ACC112 (cell line): ENCODE measurements around the gene IRX4.
"Not testable (repeated sequence)": the region's sequence is repeated elsewhere in the genome, so short reads cannot be mapped to it uniquely, and the experiment has no call there.

Experiments used
- H2AFZ ChIP-seq: fragments of 200-600 bp; sonication (generic); one replicate; pipeline ENCODE4 v1.6.0; 2017; ENCODE audit warnings: antibody characterized with exemption, low read length; ENCODE audit not compliant: unreplicated experiment
- H3K27ac ChIP-seq: fragments of 200-600 bp; sonication (generic); 2 replicates; pipeline ENCODE4 v1.5.1; 2014; ENCODE audit warnings: low read depth, mild to moderate bottlenecking, antibody characterized with exemption, low read length, moderate library complexity
- H3K27me3 ChIP-seq: fragments of 200-600 bp; sonication (generic); 2 replicates; pipeline ENCODE4 v1.6.1; 2014; ENCODE audit warnings: mild to moderate bottlenecking, antibody characterized with exemption, low read length, moderate library complexity, mixed read lengths; ENCODE audit not compliant: insufficient read depth
- H3K36me3 ChIP-seq: fragments of 200-600 bp; sonication (generic); 2 replicates; pipeline ENCODE4 v1.6.1; 2016; ENCODE audit warnings: mild to moderate bottlenecking, antibody characterized with exemption, low read length, moderate library complexity, mixed read lengths; ENCODE audit not compliant: insufficient read depth
- H3K4me1 ChIP-seq: fragments of 200-600 bp; sonication (generic); one replicate; pipeline ENCODE4 v1.6.1; 2016; ENCODE audit warnings: low read length, mixed read lengths; ENCODE audit not compliant: insufficient read depth, unreplicated experiment, control insufficient read depth
- H3K4me3 ChIP-seq: fragments of 200-600 bp; sonication (generic); 2 replicates; pipeline ENCODE4 v1.5.1; 2014; ENCODE audit warnings: mild to moderate bottlenecking, low read depth, low read length
- H3K79me2 ChIP-seq: fragments of 200-600 bp; sonication (generic); one replicate; pipeline ENCODE4 v1.6.0; 2016; ENCODE audit warnings: low read length; ENCODE audit not compliant: control insufficient read depth, unreplicated experiment, insufficient read depth

IRX4 gene

DNA sequence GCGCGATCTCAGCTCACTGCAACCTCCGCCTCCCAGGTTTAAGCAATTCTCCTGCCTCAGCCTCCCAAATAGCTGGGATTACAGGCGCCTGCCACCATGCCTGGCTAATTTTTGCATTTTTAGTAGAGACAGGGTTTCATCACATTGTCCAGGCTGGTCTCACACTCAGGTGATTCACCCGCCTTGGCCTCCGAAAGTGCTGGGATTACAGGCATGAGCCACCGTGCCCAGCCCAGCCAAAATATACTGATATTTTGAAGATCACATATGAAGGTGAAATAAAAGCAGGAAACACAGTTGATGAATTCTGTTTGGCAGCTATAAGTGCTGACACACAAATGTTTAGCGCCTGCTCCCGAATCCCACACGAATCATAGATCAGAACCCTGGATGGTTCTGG, 39.0 kb downstream of the IRX4 start:
- H3K4me1 ChIP-seq, H2AFZ ChIP-seq, H3K79me2 ChIP-seq, H3K36me3 ChIP-seq, H3K27ac ChIP-seq, H3K4me3 ChIP-seq: not testable (repeated sequence)
- H3K27me3 ChIP-seq: peaks cover 65% of the 10 kb centered on the region

DNA sequence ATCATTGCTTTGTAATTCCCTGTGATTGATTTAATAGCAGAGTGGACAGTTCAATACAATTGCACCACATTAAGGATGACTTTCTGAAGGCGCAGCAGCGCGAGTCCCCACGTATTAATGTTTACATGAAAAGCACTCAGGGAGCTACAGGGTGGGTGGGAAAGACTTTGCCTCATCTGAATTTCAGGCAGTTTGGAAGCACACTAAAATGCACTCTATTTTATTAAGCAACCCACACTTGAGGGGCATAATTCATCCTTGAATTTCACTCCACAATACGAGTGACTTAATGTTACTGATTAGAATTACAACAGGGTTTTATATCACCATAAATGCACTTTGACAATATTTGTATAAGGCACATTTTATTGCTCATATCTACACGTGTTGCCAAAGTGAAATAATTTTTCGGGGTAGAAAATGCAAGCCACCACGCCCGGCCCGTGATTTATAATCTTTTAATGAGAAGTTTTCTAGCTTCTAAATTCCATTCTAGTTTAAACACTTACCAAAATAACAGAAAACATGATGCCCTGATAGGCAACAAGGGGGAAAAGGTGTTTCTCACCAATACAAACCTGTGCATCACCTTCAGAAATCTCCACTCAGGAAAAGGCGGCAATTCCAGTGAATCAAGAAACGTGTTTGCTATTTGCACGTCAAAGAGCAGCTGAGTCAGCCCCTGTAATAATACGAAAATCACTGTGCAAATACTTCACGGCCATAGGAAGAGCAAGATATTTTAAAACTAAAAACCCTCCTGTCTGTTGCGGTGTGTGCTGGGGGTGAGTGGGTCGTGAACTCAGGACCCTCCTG, 40.5 kb downstream of the IRX4 start:
- H3K36me3 ChIP-seq: no peaks in the 10 kb centered on the region
- no peak overlapping the region for H2AFZ ChIP-seq
- H3K27me3 ChIP-seq: peaks cover 61% of the 10 kb centered on the region
- H3K4me3 ChIP-seq: no peak overlapping the region
- H3K4me1 ChIP-seq: no peaks in the 10 kb centered on the region
- H3K27ac ChIP-seq: no peak overlapping the region
- no peaks in the 10 kb centered on the region for H3K79me2 ChIP-seq

DNA sequence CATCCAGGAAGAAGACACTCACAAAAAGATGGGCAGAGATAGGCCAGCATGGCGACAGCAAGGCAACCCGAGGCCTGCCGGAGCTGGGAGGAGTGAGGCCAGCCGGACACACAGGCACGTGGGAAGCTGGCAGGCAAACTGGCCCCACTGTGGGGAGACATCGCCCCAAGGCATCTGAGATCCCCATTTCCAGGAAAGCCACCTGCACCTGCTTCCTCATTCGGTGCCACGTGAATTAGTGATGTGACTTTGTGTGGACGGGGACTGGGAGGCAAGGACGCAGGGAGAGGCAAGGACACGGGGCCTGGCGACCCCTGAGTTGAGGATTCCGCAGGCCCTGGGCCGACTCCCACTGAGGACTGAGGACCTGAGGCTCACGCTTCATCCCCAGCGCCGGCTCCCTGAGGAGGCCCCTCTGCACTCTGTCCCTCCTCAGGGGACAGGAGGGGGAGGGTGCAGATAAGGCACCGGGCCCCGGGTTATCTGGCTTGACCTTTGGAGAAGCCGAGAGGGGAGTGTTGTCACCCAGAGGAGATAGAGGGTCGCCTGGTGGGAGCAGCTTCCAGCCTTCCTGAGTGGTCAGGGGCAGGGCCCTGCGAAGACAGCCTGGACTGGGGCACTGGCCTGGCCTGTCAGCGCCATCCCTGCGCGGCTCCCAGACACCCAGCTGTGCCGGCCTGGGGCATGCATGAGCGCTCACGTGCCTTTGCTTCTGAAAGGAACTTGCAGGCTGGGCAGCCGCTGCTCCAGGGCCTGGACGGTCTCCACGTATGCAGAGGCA, 41.8 kb downstream of the IRX4 start:
- H3K27me3 ChIP-seq: peaks cover 64% of the 10 kb centered on the region
- H3K27ac ChIP-seq: no peak overlapping the region
- H3K79me2 ChIP-seq: no peaks in the 10 kb centered on the region
- H3K36me3 ChIP-seq: no peaks in the 10 kb centered on the region
- no peaks in the 10 kb centered on the region for H3K4me1 ChIP-seq
- H2AFZ ChIP-seq: no peak overlapping the region
- no peak overlapping the region for H3K4me3 ChIP-seq

DNA sequence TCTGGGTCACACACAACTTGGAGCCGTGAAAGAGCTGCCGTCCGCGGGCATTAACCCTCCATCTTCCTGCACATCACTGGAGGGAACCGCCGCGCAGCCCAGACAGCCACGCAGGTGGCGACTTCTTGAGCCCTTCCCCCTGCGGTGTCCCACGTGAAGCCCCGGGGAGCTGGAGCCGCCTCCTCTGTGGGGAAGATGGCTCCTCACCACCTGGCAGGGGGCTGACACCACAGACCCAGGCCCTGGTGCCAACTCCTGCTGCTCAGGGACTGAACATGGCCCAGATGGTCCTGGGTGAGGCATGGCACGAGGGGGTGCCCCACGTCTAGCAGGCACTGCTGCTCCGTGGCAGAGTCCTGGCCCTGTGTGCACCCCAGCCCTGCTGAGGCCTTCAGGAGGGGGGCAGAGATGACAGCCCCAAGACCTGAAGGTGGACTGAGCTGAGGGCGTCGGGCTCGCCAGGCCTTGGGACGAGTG, 42.6 kb downstream of the IRX4 start:
- Histone ChIP-seq H3K79me2 (no peaks in the 10 kb centered on the region), H3K27ac (no peak overlapping the region), H3K4me3 (no peak overlapping the region), H2AFZ (no peak overlapping the region), H3K36me3 (no peaks in the 10 kb centered on the region), H3K27me3 (peaks cover 67% of the 10 kb centered on the region), H3K4me1 (no peaks in the 10 kb centered on the region)

DNA sequence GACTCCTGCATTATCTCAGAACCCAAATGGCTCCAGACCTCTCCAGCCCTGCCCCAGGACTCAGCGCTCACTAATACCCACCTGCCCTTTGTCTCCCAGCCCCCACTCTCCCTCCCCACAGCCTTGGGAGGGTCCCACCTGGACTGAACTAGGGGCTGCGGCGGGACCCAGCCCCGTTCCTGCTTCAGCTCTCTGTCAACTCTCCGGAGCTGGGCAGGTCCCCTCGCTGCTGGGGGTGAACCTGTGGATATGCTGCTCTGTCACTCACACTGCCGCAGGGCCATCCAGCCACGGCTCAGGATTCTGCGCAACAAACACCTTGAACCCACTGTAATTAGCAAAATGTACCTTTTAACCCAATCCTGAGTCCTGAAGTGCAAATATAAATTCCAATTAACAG, 44.7 kb downstream of the IRX4 start:
- H3K79me2 ChIP-seq: no peaks in the 10 kb centered on the region
- no peaks in the 10 kb centered on the region for H3K4me1 ChIP-seq
- no peaks in the 10 kb centered on the region for H3K36me3 ChIP-seq
- H3K27me3 ChIP-seq: peaks cover 77% of the 10 kb centered on the region
- no peak overlapping the region for H3K4me3 ChIP-seq
- H2AFZ ChIP-seq: no peak overlapping the region
- H3K27ac ChIP-seq: no peak overlapping the region

DNA sequence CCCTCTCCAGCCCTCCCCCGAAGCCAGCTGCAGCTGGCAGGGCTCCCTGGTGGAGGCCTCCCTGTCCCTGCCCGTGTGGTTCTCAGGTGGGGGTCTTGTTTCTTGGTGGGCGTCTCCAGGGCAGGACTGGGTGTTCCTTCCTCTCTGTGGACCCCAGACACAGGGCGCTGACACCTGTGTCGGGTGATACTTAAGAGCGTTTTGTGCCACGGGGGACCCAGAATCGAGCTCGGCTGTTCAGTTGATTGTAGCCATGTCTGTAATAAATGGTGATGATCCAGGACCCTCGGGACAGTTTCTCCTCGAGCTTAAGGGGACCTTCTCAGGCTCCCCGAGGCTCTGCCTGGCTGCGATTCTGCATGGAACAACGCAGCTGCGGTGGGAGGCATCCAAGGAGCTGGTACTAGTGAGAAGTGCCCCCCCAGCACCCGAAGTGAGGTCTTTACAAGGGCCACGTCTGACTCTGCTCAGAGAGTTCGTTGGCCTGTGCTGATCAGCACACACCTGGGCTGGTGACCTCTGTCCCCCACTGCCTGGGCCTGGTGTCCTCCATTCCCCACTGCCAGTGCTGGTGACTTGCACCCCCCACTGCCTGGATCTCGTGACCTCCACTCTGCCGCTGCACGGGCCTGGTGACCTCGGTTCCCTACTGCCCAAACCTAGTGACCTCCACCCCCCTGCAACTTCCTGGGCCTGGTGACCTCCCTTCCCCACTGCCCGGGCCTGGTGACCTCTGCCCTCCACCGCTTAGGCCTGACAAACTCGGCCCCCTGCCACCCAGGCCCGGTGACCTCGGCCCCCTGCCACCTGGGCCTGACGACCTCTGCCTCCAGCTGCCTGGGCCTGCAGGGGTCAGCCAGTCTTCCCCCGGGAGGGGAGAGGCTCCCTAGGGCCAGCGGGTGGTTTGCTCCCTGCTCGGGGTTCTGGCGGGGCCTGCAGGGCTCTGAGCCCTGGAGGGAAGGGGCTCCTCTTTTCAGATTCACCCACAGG, 45.5 kb downstream of the IRX4 start:
- Histone ChIP-seq H3K27ac (no peak overlapping the region), H3K36me3 (no peaks in the 10 kb centered on the region), H3K4me3 (no peak overlapping the region), H3K79me2 (no peaks in the 10 kb centered on the region), H3K4me1 (no peaks in the 10 kb centered on the region), H2AFZ (no peak overlapping the region), H3K27me3 (peaks cover 73% of the 10 kb centered on the region)

DNA sequence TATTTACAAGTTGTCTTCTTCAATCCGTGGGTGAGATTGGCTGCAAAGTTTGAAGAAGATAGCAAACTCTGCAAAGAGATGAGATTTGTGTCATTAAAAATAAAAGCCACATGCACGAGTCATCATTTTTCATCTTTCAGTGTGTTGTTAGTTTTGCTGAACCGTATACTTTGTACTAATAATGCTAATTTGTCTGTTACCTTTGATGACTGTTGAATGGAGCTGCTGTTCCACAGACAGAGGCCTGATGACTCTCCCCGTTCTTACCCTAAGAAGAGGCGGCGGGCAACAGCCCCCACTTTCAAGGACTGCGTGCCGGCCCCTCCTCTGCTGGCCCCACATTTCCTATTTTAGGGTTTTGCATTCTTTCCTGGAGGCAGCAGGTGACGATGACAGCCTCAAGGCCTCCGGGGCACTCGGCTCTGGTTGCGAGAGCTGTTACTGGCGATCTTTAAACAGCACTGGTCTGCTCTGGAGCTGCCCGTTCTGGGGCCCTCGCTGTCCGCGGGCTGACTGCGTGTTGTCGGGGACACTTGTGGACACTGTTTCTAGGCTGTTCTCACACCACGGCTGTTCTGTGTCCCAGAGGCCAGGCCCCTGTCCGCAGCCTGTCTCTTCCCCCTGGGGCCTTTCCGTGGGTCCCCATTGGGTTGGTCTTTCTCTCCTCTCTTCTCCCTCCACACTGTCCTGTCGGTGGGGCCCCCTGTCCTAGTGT, 46.4 kb downstream of the IRX4 start:
- no peak overlapping the region for H2AFZ ChIP-seq
- peaks cover 65% of the 10 kb centered on the region for H3K27me3 ChIP-seq
- no peaks in the 10 kb centered on the region for H3K4me1 ChIP-seq
- H3K27ac ChIP-seq: no peak overlapping the region
- H3K4me3 ChIP-seq: no peak overlapping the region
- no peaks in the 10 kb centered on the region for H3K36me3 ChIP-seq
- no peaks in the 10 kb centered on the region for H3K79me2 ChIP-seq

DNA sequence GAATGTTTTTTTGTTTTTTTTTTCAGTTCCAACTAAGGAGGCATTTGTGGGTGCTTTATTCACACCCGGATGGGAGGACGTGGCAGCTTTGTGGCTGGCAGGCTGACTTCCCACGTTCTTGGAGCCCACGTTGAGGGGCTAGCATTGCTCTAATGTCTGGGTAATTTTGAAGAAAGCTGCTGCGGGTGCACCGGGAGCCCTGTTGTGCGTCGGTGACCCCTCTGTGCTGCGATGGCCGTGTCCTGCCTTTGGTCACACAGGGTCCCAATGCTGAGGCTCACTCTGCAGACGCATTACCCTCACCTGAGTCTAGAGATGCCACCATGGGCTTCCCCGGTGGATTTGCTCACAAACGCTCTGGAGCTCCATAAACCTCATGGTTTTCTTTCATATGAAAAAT, 47.3 kb downstream of the IRX4 start:
- no peaks in the 10 kb centered on the region for H3K4me1 ChIP-seq
- H3K79me2 ChIP-seq: no peaks in the 10 kb centered on the region
- peaks cover 56% of the 10 kb centered on the region for H3K27me3 ChIP-seq
- H3K27ac ChIP-seq: no peak overlapping the region
- no peaks in the 10 kb centered on the region for H3K36me3 ChIP-seq
- no peak overlapping the region for H3K4me3 ChIP-seq
- no peak overlapping the region for H2AFZ ChIP-seq

DNA sequence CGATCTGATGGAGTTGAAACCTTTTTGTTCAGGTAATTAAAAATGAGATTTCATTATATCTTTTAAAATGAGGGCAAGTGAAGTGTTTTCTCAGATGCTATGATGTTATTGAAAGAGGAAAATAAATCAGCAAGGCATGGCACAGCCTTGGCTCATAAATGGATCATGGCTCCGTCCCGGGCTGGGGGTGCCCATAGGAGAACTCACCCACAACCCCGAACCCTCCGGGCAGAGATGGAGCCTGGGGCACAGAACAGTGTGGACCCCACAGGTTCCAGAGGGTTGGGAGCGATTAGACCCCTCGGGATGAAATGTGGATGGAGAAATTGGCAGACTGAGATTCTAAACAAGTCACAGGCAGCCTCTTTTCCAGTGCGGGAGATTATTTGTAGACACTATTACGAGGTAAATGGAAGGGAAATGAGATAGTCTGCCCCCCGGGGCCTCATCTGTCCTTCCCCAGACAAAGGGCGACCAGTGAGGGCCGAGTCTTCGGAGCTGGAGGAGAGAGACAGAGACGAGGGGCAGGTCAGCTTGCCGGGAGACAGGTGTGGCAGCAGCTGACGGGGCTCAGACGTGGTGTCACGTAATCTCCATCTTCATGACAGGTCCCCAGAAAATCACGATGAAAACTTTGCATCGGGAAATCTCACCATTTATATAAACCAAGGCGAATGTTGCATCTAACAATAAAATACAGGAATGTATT, 47.9 kb downstream of the IRX4 start:
- Histone ChIP-seq H2AFZ (no peak overlapping the region), H3K79me2 (no peaks in the 10 kb centered on the region), H3K27me3 (peaks cover 52% of the 10 kb centered on the region), H3K4me1 (no peaks in the 10 kb centered on the region), H3K4me3 (no peak overlapping the region), H3K36me3 (no peaks in the 10 kb centered on the region), H3K27ac (no peak overlapping the region)
